Activated T-cell treated with anti-CD3 and anti-CD28 coated beads, Interleukin-2, amount 50 U/mL, for 72 hours (primary cell): ENCODE results near the gene DYRK3. TPM values are rescaled to one million over a fixed set of nuclear protein-coding genes. Genes with fewer than 3 reads are reported as not detected.

Experiments
- ATAC-seq, 2 donors: fragments of 150-1000 bp; cut with Tn5 transposase; replicated peaks in 1 of 2; 2 replicates each; pipeline ENCODE4 v1.10.0; 2021; ENCODE audit warnings: moderate library complexity in 2 of 2, mild to moderate bottlenecking in 1 of 2
- DNase-seq, 2 donors: peaks; one replicate each; pipeline ENCODE4 v3.0.0; 2021 to 2022; ENCODE audit warnings: mixed read lengths in 1 of 2
- H3K27ac Mint-ChIP-seq: one replicate; pipeline ENCODE4 v1.8.0; 2022; ENCODE audit warnings: mild to moderate bottlenecking, moderate library complexity, mixed read lengths
- H3K27me3 Mint-ChIP-seq: one replicate; pipeline ENCODE4 v1.8.0; 2022; ENCODE audit warnings: low read depth, mixed read lengths
- H3K36me3 Mint-ChIP-seq, 2 donors: one replicate each; pipeline ENCODE4 v1.8.0; 2022; ENCODE audit warnings: mixed read lengths in 2 of 2, mild to moderate bottlenecking in 1 of 2; ENCODE audit not compliant: insufficient read depth in 2 of 2
- H3K4me1 Mint-ChIP-seq: one replicate; pipeline ENCODE4 v1.8.0; 2022; ENCODE audit warnings: low read depth, mixed read lengths
- H3K4me3 Mint-ChIP-seq, 2 donors: one replicate each; pipeline ENCODE4 v1.8.0; 2022; ENCODE audit warnings: mild to moderate bottlenecking in 2 of 2, mixed read lengths in 2 of 2, moderate library complexity in 2 of 2
- H3K9me3 Mint-ChIP-seq, 2 donors: one replicate each; pipeline ENCODE4 v1.8.0; 2022; ENCODE audit warnings: mixed read lengths in 2 of 2
- total RNA-seq, 2 donors: library from RNA; stranded (reverse); gene quantifications; one replicate each; pipeline ENCODE4 v1.2.3, GENCODE V29; 2022

DYRK3 gene
- total RNA-seq, 2 donors from 2014 or later, result 5.9 to 8.7 TPM

GRCh38 chr1:206668874-206669410 is 33.6 kb downstream of the DYRK3 start:
- peaks cover 14% of the 10 kb centered on the region for H3K4me1 Mint-ChIP-seq
- peaks cover 33% of the 10 kb centered on the region for H3K27me3 Mint-ChIP-seq
- ATAC-seq (no peak), DNase-seq (no peak)
- H3K9me3 Mint-ChIP-seq, result no peaks in the 10 kb centered on the region
- no peaks in the 10 kb centered on the region for H3K36me3 Mint-ChIP-seq
- no peak overlapping the region for H3K4me3 Mint-ChIP-seq
- H3K27ac Mint-ChIP-seq, result no peak overlapping the region

GRCh38 chr1:206672011-206672688 is 36.8 kb downstream of the DYRK3 start:
- ATAC-seq, result no peak
- H3K4me3 Mint-ChIP-seq, result no peak overlapping the region
- H3K27me3 Mint-ChIP-seq, result peaks cover 26% of the 10 kb centered on the region
- H3K4me1 Mint-ChIP-seq, result peaks cover 10% of the 10 kb centered on the region
- DNase-seq, result no peak
- H3K36me3 Mint-ChIP-seq, result no peaks in the 10 kb centered on the region
- H3K27ac Mint-ChIP-seq, result no peak overlapping the region
- no peaks in the 10 kb centered on the region for H3K9me3 Mint-ChIP-seq

GRCh38 chr1:206672844-206673758 is 37.8 kb downstream of the DYRK3 start:
- H3K4me1 Mint-ChIP-seq, result peaks cover 6% of the 10 kb centered on the region
- DNase-seq, result no peak
- H3K4me3 Mint-ChIP-seq, result no peak overlapping the region
- H3K36me3 Mint-ChIP-seq, result no peaks in the 10 kb centered on the region
- H3K9me3 Mint-ChIP-seq, result no peaks in the 10 kb centered on the region
- H3K27ac Mint-ChIP-seq, result no peak overlapping the region
- no peak for ATAC-seq
- peaks cover 20% of the 10 kb centered on the region for H3K27me3 Mint-ChIP-seq

GRCh38 chr1:206674236-206674635 is 38.9 kb downstream of the DYRK3 start:
- ATAC-seq (no peak), DNase-seq (no peak)
- Mint-ChIP-seq H3K9me3 (no peaks in the 10 kb centered on the region), H3K4me1 (peaks cover 9% of the 10 kb centered on the region), H3K4me3 (no peak overlapping the region), H3K27ac (no peak overlapping the region), H3K36me3 (no peaks in the 10 kb centered on the region), H3K27me3 (peaks cover 14% of the 10 kb centered on the region)

- H3K4me1 Mint-ChIP-seq, result peaks cover 15% of the 10 kb centered on the region
- no peaks in the 10 kb centered on the region for H3K36me3 Mint-ChIP-seq
- no peak for ATAC-seq
- no peak for DNase-seq
- no peak overlapping the region for H3K27ac Mint-ChIP-seq
- peaks cover 14% of the 10 kb centered on the region for H3K27me3 Mint-ChIP-seq
- H3K9me3 Mint-ChIP-seq, result no peaks in the 10 kb centered on the region
- H3K4me3 Mint-ChIP-seq, result no peak overlapping the region
These were observed 39.4 kb downstream of the DYRK3 start for GRCh38 chr1:206674745-206675175.

- DNase-seq (no peak), ATAC-seq (no peak)
- Mint-ChIP-seq H3K36me3 (no peaks in the 10 kb centered on the region), H3K4me1 (peaks cover 24% of the 10 kb centered on the region), H3K9me3 (no peaks in the 10 kb centered on the region), H3K4me3 (no peak overlapping the region), H3K27ac (no peak overlapping the region), H3K27me3 (peaks cover 7% of the 10 kb centered on the region)
These were observed 41.2 kb downstream of the DYRK3 start for GRCh38 chr1:206676499-206676898.

- peaks cover 20% of the 10 kb centered on the region for H3K27me3 Mint-ChIP-seq
- peaks cover 34% of the 10 kb centered on the region for H3K4me1 Mint-ChIP-seq
- H3K36me3 Mint-ChIP-seq, result no peaks in the 10 kb centered on the region
- no peak overlapping the region for H3K4me3 Mint-ChIP-seq
- H3K9me3 Mint-ChIP-seq, result no peaks in the 10 kb centered on the region
- no peak overlapping the region for H3K27ac Mint-ChIP-seq
- peak; percentile 27 to 59 for ATAC-seq
- DNase-seq, result no peak
These were observed 43.2 kb downstream of the DYRK3 start for GRCh38 chr1:206678490-206678889.

GRCh38 chr1:206679738-206680211 is 44.4 kb downstream of the DYRK3 start:
- peaks cover 45% of the 10 kb centered on the region for H3K4me1 Mint-ChIP-seq
- H3K9me3 Mint-ChIP-seq, result no peaks in the 10 kb centered on the region
- H3K27me3 Mint-ChIP-seq, result peaks cover 22% of the 10 kb centered on the region
- DNase-seq (no peak), ATAC-seq (peak in 1 of 2 donors; percentile 27)
- H3K27ac Mint-ChIP-seq, result no peak overlapping the region
- peak overlapping the region; percentile 40 to 65 for H3K4me3 Mint-ChIP-seq
- H3K36me3 Mint-ChIP-seq, result no peaks in the 10 kb centered on the region

- ATAC-seq (no peak), DNase-seq (no peak)
- peak overlapping the region; percentile 44 for H3K27ac Mint-ChIP-seq
- peaks cover 21% of the 10 kb centered on the region for H3K27me3 Mint-ChIP-seq
- no peaks in the 10 kb centered on the region for H3K9me3 Mint-ChIP-seq
- peaks cover 45% of the 10 kb centered on the region for H3K4me1 Mint-ChIP-seq
- no peaks in the 10 kb centered on the region for H3K36me3 Mint-ChIP-seq
- peak overlapping the region in 1 of 2 donors; percentile 40 for H3K4me3 Mint-ChIP-seq
These were observed 44.9 kb downstream of the DYRK3 start for GRCh38 chr1:206680279-206680678.

GRCh38 chr1:206681359-206681758 is 46.0 kb downstream of the DYRK3 start:
- Mint-ChIP-seq H3K36me3 (peaks cover 0 to 3% of the 10 kb centered on the region in 2 donors), H3K4me1 (peaks cover 45% of the 10 kb centered on the region), H3K27me3 (peaks cover 15% of the 10 kb centered on the region), H3K9me3 (no peaks in the 10 kb centered on the region), H3K27ac (no peak overlapping the region), H3K4me3 (no peak overlapping the region)
- DNase-seq (no peak), ATAC-seq (no peak)

- no peaks in the 10 kb centered on the region for H3K9me3 Mint-ChIP-seq
- H3K27me3 Mint-ChIP-seq, result peaks cover 15% of the 10 kb centered on the region
- peaks cover 0 to 5% of the 10 kb centered on the region in 2 donors for H3K36me3 Mint-ChIP-seq
- peaks cover 51% of the 10 kb centered on the region for H3K4me1 Mint-ChIP-seq
- no peak overlapping the region for H3K4me3 Mint-ChIP-seq
- no peak for ATAC-seq
- no peak for DNase-seq
- H3K27ac Mint-ChIP-seq, result no peak overlapping the region
These were observed 46.8 kb downstream of the DYRK3 start for GRCh38 chr1:206682111-206682510.

GRCh38 chr1:206683313-206683712 is 48.0 kb downstream of the DYRK3 start:
- no peak overlapping the region for H3K27ac Mint-ChIP-seq
- H3K27me3 Mint-ChIP-seq, result peaks cover 15% of the 10 kb centered on the region
- H3K36me3 Mint-ChIP-seq, result peaks cover 0 to 7% of the 10 kb centered on the region in 2 donors
- no peak for DNase-seq
- no peak overlapping the region for H3K4me3 Mint-ChIP-seq
- no peak for ATAC-seq
- no peaks in the 10 kb centered on the region for H3K9me3 Mint-ChIP-seq
- H3K4me1 Mint-ChIP-seq, result peaks cover 63% of the 10 kb centered on the region

- Mint-ChIP-seq H3K4me3 (peak overlapping the region; percentile 82 to 93), H3K27me3 (peaks cover 15% of the 10 kb centered on the region), H3K27ac (no peak overlapping the region), H3K4me1 (peaks cover 62% of the 10 kb centered on the region), H3K36me3 (peaks cover 0 to 7% of the 10 kb centered on the region in 2 donors), H3K9me3 (no peaks in the 10 kb centered on the region)
- DNase-seq (no peak), ATAC-seq (no peak)
These were observed 48.7 kb downstream of the DYRK3 start for GRCh38 chr1:206684003-206684402.
